IMR-90 (cell line): ENCODE data around the gene TMEM200A. TPM values are rescaled to one million over a fixed set of nuclear protein-coding genes. Genes with fewer than 3 reads are reported as not detected.

Source experiments
- ATAC-seq: fragments of 200-7000 bp; cut with Tn5 transposase; 2 replicates; pipeline ENCODE4 v1.9.1; 2020; ENCODE audit warnings: low read depth, mild to moderate bottlenecking, moderate library complexity
- BruUV-seq: library from RNA; stranded (reverse); fragments of 400-500 nt; replicated peaks from 2 replicates; lab custom pipeline; 2021; lab: Mats Ljungman, UMichigan
- CTCF ChIA-PET: fragments of 300-600 bp; formaldehyde crosslinking; extraction: SDS; loops from one replicate; lab custom pipeline; 2021; ENCODE audit warnings: antibody characterized with exemption; lab: Yijun Ruan, JAX
- POLR2A ChIA-PET: fragments of 300-600 bp; sonication (Branson Sonifier 250); formaldehyde crosslinking; loops from one replicate; lab custom pipeline; 2022; ENCODE audit warnings: antibody characterized with exemption; ENCODE audit not compliant: unreplicated experiment; lab: Charles Lee
- DNase-seq: peaks from one replicate; pipeline ENCODE4 v3.0.0; 2013
- H2AFZ ChIP-seq: replicated peaks from 2 replicates; pipeline ENCODE3; 2013; ENCODE audit warnings: low read length, mild to moderate bottlenecking; ENCODE audit not compliant: poor library complexity
- H2AK5ac ChIP-seq: 2 replicates; pipeline ENCODE4 v1.6.1; 2013; ENCODE audit warnings: low read depth, low read length, inconsistent platforms
- H2AK9ac ChIP-seq: replicated peaks from 2 replicates; pipeline ENCODE3; 2013; ENCODE audit warnings: mild to moderate bottlenecking, low read depth, low read length, moderate library complexity; ENCODE audit not compliant: poor library complexity
- H2BK120ac ChIP-seq: 2 replicates; pipeline ENCODE4 v1.6.1; 2013; ENCODE audit warnings: low read depth, low read length, inconsistent platforms
- H2BK15ac ChIP-seq: 3 replicates; pipeline ENCODE4 v1.6.1; 2013; ENCODE audit warnings: low read depth, low read length, inconsistent platforms
- H2BK20ac ChIP-seq: 2 replicates; pipeline ENCODE4 v1.6.1; 2013; ENCODE audit warnings: low read depth, mild to moderate bottlenecking, inconsistent platforms, low read length, moderate library complexity
- H2BK5ac ChIP-seq: 2 replicates; pipeline ENCODE4 v1.6.1; 2013; ENCODE audit warnings: mild to moderate bottlenecking, low read depth, low read length, inconsistent platforms; ENCODE audit not compliant: poor library complexity, severe bottlenecking
- H3K14ac ChIP-seq: replicated peaks from 2 replicates; pipeline ENCODE4 v1.6.1; 2013; ENCODE audit warnings: low read depth, low read length, inconsistent platforms
- H3K18ac ChIP-seq: 2 replicates; pipeline ENCODE4 v1.6.1; 2013; ENCODE audit warnings: low read depth, low read length, control low read depth
- H3K23ac ChIP-seq: 2 replicates; pipeline ENCODE4 v1.6.1; 2013; ENCODE audit warnings: low read depth, low read length, inconsistent platforms
- H3K27ac ChIP-seq: 2 replicates; pipeline ENCODE4 v1.5.1; 2013; ENCODE audit warnings: mild to moderate bottlenecking, control low read depth, low read length; ENCODE audit not compliant: insufficient read depth
- H3K27me3 ChIP-seq: 2 replicates; pipeline ENCODE4 v1.6.1; 2013; ENCODE audit warnings: low read length; ENCODE audit not compliant: control insufficient read depth, insufficient read depth
- H3K36me3 ChIP-seq: 2 replicates; pipeline ENCODE4 v1.6.1; 2013; ENCODE audit warnings: low read length, mixed read lengths; ENCODE audit not compliant: control insufficient read depth, insufficient read depth
- H3K4ac ChIP-seq: 2 replicates; pipeline ENCODE4 v1.6.1; 2013; ENCODE audit warnings: low read depth, low read length, inconsistent platforms
- H3K4me1 ChIP-seq: 2 replicates; pipeline ENCODE4 v1.6.1; 2013; ENCODE audit warnings: low read length, mixed read lengths; ENCODE audit not compliant: control insufficient read depth, insufficient read depth
- H3K4me2 ChIP-seq: 2 replicates; pipeline ENCODE4 v1.6.1; 2013; ENCODE audit warnings: low read depth, mild to moderate bottlenecking, control low read depth, low read length, moderate library complexity
- H3K4me3 ChIP-seq: 2 replicates; pipeline ENCODE4 v1.5.1; 2013; ENCODE audit warnings: low read depth, mild to moderate bottlenecking, control low read depth, low read length, moderate library complexity; ENCODE audit not compliant: insufficient read depth
- H3K56ac ChIP-seq: 2 replicates; pipeline ENCODE4 v1.6.1; 2013; ENCODE audit warnings: low read length, inconsistent platforms; ENCODE audit not compliant: insufficient read depth; ENCODE audit errors: extremely low read depth
- H3K79me1 ChIP-seq, 2 experiments: 2 replicates each; pipeline ENCODE4 v1.6.1; 2013; ENCODE audit warnings: low read length in 2 of 2, inconsistent platforms in 1 of 2, low read depth in 1 of 2
- H3K9ac ChIP-seq: 2 replicates; pipeline ENCODE4 v1.6.1; 2013; ENCODE audit warnings: low read depth, low read length, control low read depth
- H3K9me1 ChIP-seq: 2 replicates; pipeline ENCODE4 v1.6.1; 2013; ENCODE audit warnings: low read length, inconsistent platforms; ENCODE audit not compliant: insufficient read depth
- H3K9me3 ChIP-seq: 2 replicates; pipeline ENCODE4 v1.6.1; 2013; ENCODE audit warnings: low read length; ENCODE audit not compliant: control insufficient read depth, insufficient read depth
- H4K20me1 ChIP-seq: 2 replicates; pipeline ENCODE4 v1.6.1; 2013; ENCODE audit warnings: low read length, inconsistent platforms; ENCODE audit not compliant: insufficient read depth
- H4K5ac ChIP-seq: 2 replicates; pipeline ENCODE4 v1.6.1; 2013; ENCODE audit warnings: mild to moderate bottlenecking, low read depth, low read length, control low read depth
- H4K8ac ChIP-seq, 2 experiments: 2 replicates each; pipeline ENCODE4 v1.6.1; 2013; ENCODE audit warnings: low read depth in 2 of 2, low read length in 2 of 2, control low read depth in 1 of 2, inconsistent platforms in 1 of 2
- H4K91ac ChIP-seq: 2 replicates; pipeline ENCODE4 v1.6.1; 2013; ENCODE audit warnings: low read depth, low read length, inconsistent platforms; ENCODE audit not compliant: insufficient read depth
- MAZ ChIP-seq: IDR thresholded peaks from 2 replicates; pipeline ENCODE4 v1.6.1; 2012; ENCODE audit warnings: low read depth, mild to moderate bottlenecking, low read length, improper control_type of control experiment, moderate library complexity, borderline replicate concordance
- whole genome bisulfite sequencing, 2 experiments: methylation state at CpG; one replicate each; pipeline versions ENCODE4 v1.1.5 to v1.1.7; 2013; ENCODE audit warnings: missing lambda C conversion rate in 2 of 2; ENCODE audit not compliant: insufficient read length in 1 of 2; ENCODE audit errors: extremely low coverage in 2 of 2; 5-methylcytosine and 5-hydroxymethylcytosine counted together
- dilution Hi-C: fragments of 300-500 bp; cut with HindIII; formaldehyde crosslinking; loops from one replicate; pipeline ENCODE4 v1.14.3; 2018; ENCODE audit warnings: low sequenced_read_pairs; ENCODE audit not compliant: unreplicated experiment
- in situ Hi-C: fragments of 300-500 bp; cut with MboI; formaldehyde crosslinking; loops from 3 replicates; pipeline ENCODE4 v1.14.3; 2019; ENCODE audit warnings: low sequenced_read_pairs, inconsistent platforms, mixed read lengths
- intact Hi-C: fragments of 100-400 bp; cut with micrococcal nuclease; formaldehyde crosslinking; loops from 2 replicates; pipeline ENCODE4 v1.10.0; 2022
- polyA plus RNA-seq, 3 experiments: library from polyadenylated mRNA; depleted of rRNA; stranded (reverse); fragments of >200 nt; gene quantifications; 2 replicates each; pipeline ENCODE4 v1.2.3, GENCODE V29; 2012; ENCODE audit warnings: low replicate concordance in 1 of 3
- total RNA-seq: library from RNA; depleted of rRNA; stranded (reverse); fragments of >200 nt; gene quantifications from 2 replicates; pipeline ENCODE4 v1.2.3, GENCODE V29; 2012

The TMEM200A gene
- total and polyA plus RNA-seq, 2 of the 4 experiments (the other 2 are of a cell fraction) = 22.8 to 37.1 TPM

- H3K4me1 ChIP-seq = no peaks in the 10 kb centered on the region; the same call in 1 of the 2 replicates
- no peak overlapping the region for H2BK5ac ChIP-seq
- no peaks in the 10 kb centered on the region for H3K9me3 ChIP-seq
- dilution Hi-C loops = no loop called here
- H3K27ac ChIP-seq = no peak overlapping the region
- H2AK5ac ChIP-seq = no peak overlapping the region
- CTCF ChIA-PET = interaction anchor here (1.4 kb wide), 1 partner anchor 9 kb away, joined by 4 read pairs; no protein-coding TSS in a partner anchor
- no TSS peak for BruUV-seq
- DNase-seq = no peak
- no peaks in the 10 kb centered on the region for H4K20me1 ChIP-seq
- H2AK9ac ChIP-seq = no peak overlapping the region
- H2AFZ ChIP-seq = no peak overlapping the region
- no peak overlapping the region for H2BK15ac ChIP-seq
- H2BK20ac ChIP-seq = no peak overlapping the region
- H3K14ac ChIP-seq = no peak overlapping the region
- H3K4me3 ChIP-seq = no peak overlapping the region
- no peak overlapping the region for H3K9ac ChIP-seq
- no peaks in the 10 kb centered on the region for H3K9me1 ChIP-seq
- H3K36me3 ChIP-seq = no peaks in the 10 kb centered on the region
- ATAC-seq = no peak
- no peak overlapping the region for H3K56ac ChIP-seq
- H3K27me3 ChIP-seq = no peaks in the 10 kb centered on the region
- no peak for TF ChIP-seq MAZ
- H3K23ac ChIP-seq = no peak overlapping the region
- H3K4me2 ChIP-seq = no peak overlapping the region
- no peak overlapping the region for H4K8ac ChIP-seq
- no CpG with 5 or more reads among the region's 5 CpGs for WGBS, 2 experiments
- POLR2A ChIA-PET = no interaction called here
- intact Hi-C loops = no loop called here
- no peak overlapping the region for H3K18ac ChIP-seq
- in situ Hi-C loops = no loop called here
- H3K79me1 ChIP-seq = peaks cover 6 to 33% of the 10 kb centered on the region in 2 experiments; a peak in 3 of 4 replicates
- H4K91ac ChIP-seq = no peak overlapping the region
- no peak overlapping the region for H4K5ac ChIP-seq
- no peak overlapping the region for H3K4ac ChIP-seq
- no peak overlapping the region for H2BK120ac ChIP-seq
These were observed 28.4 kb downstream of the TMEM200A start for GRCh38 chr6:130394246-130394645.
